HG02970 (cell line): ENCODE data around the gene GNAS.
"Not testable (repeated sequence)": the region's sequence is repeated elsewhere in the genome, so short reads cannot be mapped to it uniquely, and the experiment has no call there.

Source experiments
- ATAC-seq: cut with Tn5 transposase; IDR thresholded peaks from one replicate; pipeline ENCODE4 v1.9.1; 2021; ENCODE audit warnings: mild to moderate bottlenecking, moderate library complexity, moderate number of reproducible peaks; ENCODE audit not compliant: unreplicated experiment, low FRiP score

Gene GNAS

GRCh38 chr20:58826271-58826670 is 26.2 kb upstream of the GNAS start:
- ATAC-seq: no peak

GRCh38 chr20:58828136-58828535 is 24.4 kb upstream of the GNAS start:
- no peak for ATAC-seq

GRCh38 chr20:58828804-58829203 is 23.7 kb upstream of the GNAS start:
- not testable (repeated sequence) for ATAC-seq

GRCh38 chr20:58829531-58829941 is 23.0 kb upstream of the GNAS start:
- ATAC-seq: no peak

- no peak for ATAC-seq
These were observed 20.1 kb upstream of the GNAS start for GRCh38 chr20:58832457-58832856.

GRCh38 chr20:58833921-58834320 is 18.6 kb upstream of the GNAS start:
- no peak for ATAC-seq

- no peak for ATAC-seq
These were observed 17.3 kb upstream of the GNAS start for GRCh38 chr20:58835231-58835630.

- ATAC-seq: no peak
These were observed 15.8 kb upstream of the GNAS start for GRCh38 chr20:58836616-58837204.

- ATAC-seq: no peak
These were observed 14.8 kb upstream of the GNAS start for GRCh38 chr20:58837717-58838116.

- ATAC-seq: no peak
These were observed 14.3 kb upstream of the GNAS start for GRCh38 chr20:58838174-58838573.

GRCh38 chr20:58839474-58839874 is 13.0 kb upstream of the GNAS start:
- ATAC-seq: no peak

GRCh38 chr20:58839991-58840747 is 12.3 kb upstream of the GNAS start:
- ATAC-seq: no peak

- ATAC-seq: no peak
These were observed 11.5 kb upstream of the GNAS start for GRCh38 chr20:58840816-58841538.

GRCh38 chr20:58841539-58842264 is 10.8 kb upstream of the GNAS start:
- no peak for ATAC-seq

GRCh38 chr20:58842276-58842675 is 10.2 kb upstream of the GNAS start:
- no peak for ATAC-seq

GRCh38 chr20:58843128-58843556 is 9.4 kb upstream of the GNAS start:
- ATAC-seq: no peak

GRCh38 chr20:58845706-58846105 is 6.8 kb upstream of the GNAS start:
- no peak for ATAC-seq

- no peak for ATAC-seq
These were observed 5.1 kb upstream of the GNAS start for GRCh38 chr20:58847463-58847862.

- no peak for ATAC-seq
These were observed 1.8 kb upstream of the GNAS start, which contains the start of gene GNAS-AS1 for GRCh38 chr20:58850693-58851174. TSS of gene GNAS-AS1 (minus strand) at chr20:58850902.

- ATAC-seq: no peak
These were observed 1.1 kb upstream of the GNAS start for GRCh38 chr20:58851221-58851968.
